Measurements from ENCODE around the gene GRK3. TPM values are rescaled to one million over a fixed set of nuclear protein-coding genes. Genes with fewer than 3 reads are reported as not detected.
"Not testable (repeated sequence)": the region's sequence is repeated elsewhere in the genome, so short reads cannot be mapped to it uniquely, and the experiment has no call there.

GRK3 gene
- total RNA-seq, 1 donor from 2014 or later: 19.4 TPM

DNA sequence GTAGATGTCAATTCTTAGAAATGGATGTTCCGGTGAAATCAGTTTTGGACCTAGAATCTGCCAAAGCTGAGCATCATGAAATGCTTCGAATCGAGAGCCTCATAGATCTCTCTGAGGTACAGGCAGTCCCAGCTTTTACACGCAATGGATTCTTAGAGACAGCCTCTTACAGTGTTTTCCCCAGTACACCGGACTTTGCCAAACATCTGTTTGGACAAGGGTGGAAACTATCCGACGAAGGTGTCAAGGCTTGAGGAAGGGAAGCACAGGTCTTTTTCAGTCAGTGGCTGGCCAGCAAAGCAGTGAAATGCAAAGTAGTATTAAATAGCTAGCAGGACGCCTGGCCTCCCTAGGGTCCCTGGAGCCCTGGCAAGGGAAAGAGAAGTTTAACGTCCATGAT lies 4.9 kb downstream of the GRK3 start:
- Mint-ChIP-seq H3K9me3 (no peaks in the 10 kb centered on the region), H3K36me3 (ENCODE audit: low read depth) (peaks cover 2% of the 10 kb centered on the region), H3K4me3 (no peak overlapping the region), H3K27ac (ENCODE audit: unreplicated experiment) (no peak overlapping the region), H3K4me1 (peaks cover 19% of the 10 kb centered on the region), H3K27me3 (ENCODE audit: low read depth) (peaks cover 9% of the 10 kb centered on the region)
- TF ChIP-seq, protein P1, sequence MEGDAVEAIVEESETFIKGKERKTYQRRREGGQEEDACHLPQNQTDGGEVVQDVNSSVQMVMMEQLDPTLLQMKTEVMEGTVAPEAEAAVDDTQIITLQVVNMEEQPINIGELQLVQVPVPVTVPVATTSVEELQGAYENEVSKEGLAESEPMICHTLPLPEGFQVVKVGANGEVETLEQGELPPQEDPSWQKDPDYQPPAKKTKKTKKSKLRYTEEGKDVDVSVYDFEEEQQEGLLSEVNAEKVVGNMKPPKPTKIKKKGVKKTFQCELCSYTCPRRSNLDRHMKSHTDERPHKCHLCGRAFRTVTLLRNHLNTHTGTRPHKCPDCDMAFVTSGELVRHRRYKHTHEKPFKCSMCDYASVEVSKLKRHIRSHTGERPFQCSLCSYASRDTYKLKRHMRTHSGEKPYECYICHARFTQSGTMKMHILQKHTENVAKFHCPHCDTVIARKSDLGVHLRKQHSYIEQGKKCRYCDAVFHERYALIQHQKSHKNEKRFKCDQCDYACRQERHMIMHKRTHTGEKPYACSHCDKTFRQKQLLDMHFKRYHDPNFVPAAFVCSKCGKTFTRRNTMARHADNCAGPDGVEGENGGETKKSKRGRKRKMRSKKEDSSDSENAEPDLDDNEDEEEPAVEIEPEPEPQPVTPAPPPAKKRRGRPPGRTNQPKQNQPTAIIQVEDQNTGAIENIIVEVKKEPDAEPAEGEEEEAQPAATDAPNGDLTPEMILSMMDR (conservative IDR thresholded peaks at IDR 0.05): no peak
- no peak for DNase-seq (ENCODE audit: low read depth, low spot score)

DNA sequence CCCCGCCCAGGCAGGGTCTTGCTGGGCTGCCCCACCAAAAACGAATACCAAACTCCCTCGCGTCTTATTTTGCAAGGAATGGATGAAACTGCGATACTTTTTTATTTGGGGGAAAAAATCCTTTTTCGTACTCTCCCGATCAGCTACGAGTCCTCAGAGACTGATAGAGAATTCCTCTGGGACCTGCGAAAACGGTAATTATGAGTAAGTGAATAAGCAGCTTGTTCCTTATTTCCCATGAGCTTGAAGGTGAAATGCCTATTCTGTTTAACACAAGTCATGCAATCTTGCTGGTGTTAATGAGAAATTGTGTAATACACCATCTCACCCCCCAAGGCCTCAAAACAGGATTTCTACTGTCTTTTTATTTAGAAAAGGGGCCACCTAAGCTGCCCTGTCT lies 5.5 kb downstream of the GRK3 start:
- H3K27ac Mint-ChIP-seq (ENCODE audit: unreplicated experiment): no peak overlapping the region
- H3K4me1 Mint-ChIP-seq: peaks cover 19% of the 10 kb centered on the region
- H3K4me3 Mint-ChIP-seq: no peak overlapping the region
- TF ChIP-seq, protein P1 (conservative IDR thresholded peaks at IDR 0.05): no peak
- DNase-seq (ENCODE audit: low read depth, low spot score): no peak
- peaks cover 9% of the 10 kb centered on the region for H3K27me3 Mint-ChIP-seq (ENCODE audit: low read depth)
- H3K36me3 Mint-ChIP-seq (ENCODE audit: low read depth): peaks cover 2% of the 10 kb centered on the region
- H3K9me3 Mint-ChIP-seq: no peaks in the 10 kb centered on the region

GRCh38 chr22:25570486-25570885 lies 6.0 kb downstream of the GRK3 start:
- Mint-ChIP-seq H3K4me3 (no peak overlapping the region), H3K36me3 (ENCODE audit: low read depth) (peaks cover 2% of the 10 kb centered on the region), H3K4me1 (peaks cover 16% of the 10 kb centered on the region), H3K27me3 (ENCODE audit: low read depth) (peaks cover 7% of the 10 kb centered on the region), H3K9me3 (no peaks in the 10 kb centered on the region), H3K27ac (ENCODE audit: unreplicated experiment) (no peak overlapping the region)
- TF ChIP-seq, protein P1 (conservative IDR thresholded peaks at IDR 0.05): no peak
- DNase-seq (ENCODE audit: low read depth, low spot score): no peak

- H3K9me3 Mint-ChIP-seq; DNase-seq (ENCODE audit: low read depth, low spot score); H3K4me1 Mint-ChIP-seq; H3K27ac Mint-ChIP-seq (ENCODE audit: unreplicated experiment); H3K36me3 Mint-ChIP-seq (ENCODE audit: low read depth); H3K4me3 Mint-ChIP-seq; H3K27me3 Mint-ChIP-seq (ENCODE audit: low read depth): not testable (repeated sequence)
These were observed 7.7 kb downstream of the GRK3 start for GRCh38 chr22:25571969-25572707.

DNA sequence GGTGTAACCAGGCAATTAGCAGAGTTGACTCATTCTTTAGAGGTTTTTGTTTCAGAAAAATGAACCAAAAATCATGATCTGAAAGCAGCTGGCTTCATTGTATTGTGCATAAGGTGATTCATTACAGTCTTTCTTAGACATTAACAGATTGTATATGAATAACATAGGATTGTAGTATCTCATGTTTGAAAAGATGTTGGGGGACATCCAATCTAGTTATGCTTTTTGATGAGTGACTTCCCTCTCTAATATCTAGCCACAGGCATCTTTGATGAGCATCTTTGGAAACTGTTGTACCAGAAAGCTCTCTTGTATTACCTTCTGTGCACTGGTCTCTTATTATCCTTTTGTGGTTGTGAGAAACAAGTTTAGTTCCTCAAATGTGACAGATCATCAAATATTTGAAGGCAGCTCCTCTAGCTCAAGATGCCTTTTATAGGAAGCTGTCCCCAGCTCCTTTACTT lies 8.3 kb downstream of the GRK3 start:
- no peak for DNase-seq (ENCODE audit: low read depth, low spot score)
- H3K27ac Mint-ChIP-seq (ENCODE audit: unreplicated experiment): no peak overlapping the region
- no peaks in the 10 kb centered on the region for H3K4me1 Mint-ChIP-seq
- TF ChIP-seq, protein P1 (conservative IDR thresholded peaks at IDR 0.05): no peak
- H3K27me3 Mint-ChIP-seq (ENCODE audit: low read depth): no peaks in the 10 kb centered on the region
- H3K4me3 Mint-ChIP-seq: no peak overlapping the region
- H3K36me3 Mint-ChIP-seq (ENCODE audit: low read depth): peaks cover 2% of the 10 kb centered on the region
- no peaks in the 10 kb centered on the region for H3K9me3 Mint-ChIP-seq

DNA sequence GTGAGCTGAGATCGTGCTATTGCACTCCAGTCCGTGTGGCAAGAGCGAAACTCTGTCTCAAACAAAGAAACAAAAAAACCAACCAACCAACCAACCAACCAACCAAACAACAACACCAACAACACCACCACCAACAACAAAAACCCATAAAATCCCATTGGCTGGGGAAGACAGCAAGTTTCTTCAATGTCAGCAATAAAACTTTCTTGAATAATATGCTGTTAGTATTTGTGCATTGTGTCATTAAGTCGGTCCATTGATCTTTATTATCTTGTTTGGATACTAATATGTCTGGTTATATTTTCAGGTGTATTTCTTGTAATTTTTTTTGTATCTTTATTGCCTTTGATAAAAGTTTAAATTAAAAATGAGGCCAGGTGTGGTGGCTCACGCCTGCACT lies 9.4 kb downstream of the GRK3 start:
- Mint-ChIP-seq H3K9me3 (peaks cover 5% of the 10 kb centered on the region), H3K27ac (ENCODE audit: unreplicated experiment) (no peak overlapping the region), H3K4me3 (no peak overlapping the region), H3K4me1 (no peaks in the 10 kb centered on the region), H3K36me3 (ENCODE audit: low read depth) (peaks cover 8% of the 10 kb centered on the region), H3K27me3 (ENCODE audit: low read depth) (no peaks in the 10 kb centered on the region)
- TF ChIP-seq, protein P1 (conservative IDR thresholded peaks at IDR 0.05): no peak
- DNase-seq (ENCODE audit: low read depth, low spot score): no peak

All from neural crest cell (in vitro differentiated cells).